Small intestine (tissue), 7 donors: ENCODE measurements around the gene ARHGAP24. TPM values are rescaled to one million over a fixed set of nuclear protein-coding genes. Genes with fewer than 3 reads are reported as not detected.

Experiments
- DNase-seq, 2 donors: peaks; one replicate each; pipeline versions ENCODE4 v3.0.0 to v3.0.0-alpha.2; 2013
- FAIRE-seq: peaks from 2 replicates; lab custom pipeline; 2012; peaks lifted over from hg19 to GRCh38; lab: Jason Lieb, UNC
- H3K27ac ChIP-seq, 3 donors: one replicate each; pipeline ENCODE4 v1.5.1; 2013; ENCODE audit warnings: low read length in 2 of 3, mild to moderate bottlenecking in 2 of 3, control low read depth in 1 of 3, inconsistent platforms in 1 of 3, low read depth in 1 of 3, moderate library complexity in 1 of 3
- H3K27me3 ChIP-seq, 3 donors: one replicate each; pipeline ENCODE4 v1.6.1; 2013; ENCODE audit warnings: low read length in 3 of 3, inconsistent platforms in 1 of 3; ENCODE audit not compliant: control insufficient read depth in 3 of 3, insufficient read depth in 3 of 3
- H3K36me3 ChIP-seq, 3 donors: one replicate each; pipeline ENCODE4 v1.6.1; 2013; ENCODE audit warnings: low read length in 3 of 3, inconsistent platforms in 1 of 3, low read depth in 1 of 3, mild to moderate bottlenecking in 1 of 3, moderate library complexity in 1 of 3; ENCODE audit not compliant: control insufficient read depth in 3 of 3, insufficient read depth in 2 of 3
- H3K4me1 ChIP-seq, 3 donors: one replicate each; pipeline ENCODE4 v1.6.1; 2013; ENCODE audit warnings: low read length in 2 of 3, inconsistent platforms in 1 of 3, low read depth in 1 of 3, mild to moderate bottlenecking in 1 of 3, moderate library complexity in 1 of 3; ENCODE audit not compliant: control insufficient read depth in 3 of 3, insufficient read depth in 2 of 3
- H3K4me3 ChIP-seq, 3 donors: one replicate each; pipeline ENCODE4 v1.5.1; 2013; ENCODE audit warnings: low read length in 3 of 3, control low read depth in 1 of 3, inconsistent platforms in 1 of 3, low read depth in 1 of 3, mild to moderate bottlenecking in 1 of 3, moderate library complexity in 1 of 3
- H3K9me3 ChIP-seq, 2 donors: one replicate each; pipeline ENCODE4 v1.6.1; 2013; ENCODE audit warnings: low read depth in 1 of 2, low read length in 1 of 2; ENCODE audit not compliant: control insufficient read depth in 2 of 2, insufficient read depth in 1 of 2
- WGBS, 3 donors: extraction: QIAGEN DNeasy Blood & Tissue Kit; methylation state at CpG; one replicate each; pipeline ENCODE4 v1.1.7; 2013; 5-methylcytosine and 5-hydroxymethylcytosine counted together
- polyA plus RNA-seq, 4 donors: library from polyadenylated mRNA; stranded (reverse) in 3 of 4; unstranded in 1 of 4; fragments of 200-250 nt in 3 of 4; fragments of 120-200 nt in 1 of 4; gene quantifications; one replicate each; pipeline versions ENCODE4 v1.2.1 to v1.2.3, GENCODE V29; 2013
- donor health status: healthy with polysubstance abuse.
- donor health status: control.
- donor health status: control.
- donor health status: Bipolar disorder and iron deficiency.
- donor health status: healthy.

The ARHGAP24 gene
- polyA plus RNA-seq, 4 donors = 1.1 to 4.0 (median 3.8) TPM

DNA sequence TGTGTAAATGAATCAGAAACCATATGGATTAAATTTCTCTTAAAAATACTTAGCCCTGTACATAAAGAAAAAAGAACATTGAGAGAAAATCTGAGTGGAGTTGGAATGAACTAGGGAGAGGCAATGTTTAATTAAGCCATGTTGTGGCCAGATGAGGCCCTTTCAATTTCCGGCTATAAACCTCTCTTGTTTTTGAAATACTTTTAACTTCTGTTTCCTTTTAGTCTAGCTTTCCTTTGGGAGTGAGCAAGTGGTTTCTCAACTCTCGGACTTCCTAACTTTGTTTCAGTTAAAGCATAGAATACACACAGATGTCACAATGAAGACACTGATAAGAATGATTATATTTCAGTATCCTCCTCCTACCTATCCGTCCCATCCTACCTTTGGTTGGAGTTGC lies 197.2 kb downstream of the ARHGAP24 start:
- DNase-seq = no peak
- H3K4me3 ChIP-seq = no peak overlapping the region
- 75 to 84% (median 83%) methylated on average over 3 of the region's 3 CpGs for WGBS, 3 donors
- H3K27me3 ChIP-seq = no peaks in the 10 kb centered on the region
- peaks cover 0 to 4% (median 0%) of the 10 kb centered on the region in 3 donors for H3K4me1 ChIP-seq
- H3K27ac ChIP-seq = no peak overlapping the region
- FAIRE-seq = no peak
- peaks cover 0 to 4% of the 10 kb centered on the region in 2 donors for H3K9me3 ChIP-seq
- no peaks in the 10 kb centered on the region for H3K36me3 ChIP-seq

DNA sequence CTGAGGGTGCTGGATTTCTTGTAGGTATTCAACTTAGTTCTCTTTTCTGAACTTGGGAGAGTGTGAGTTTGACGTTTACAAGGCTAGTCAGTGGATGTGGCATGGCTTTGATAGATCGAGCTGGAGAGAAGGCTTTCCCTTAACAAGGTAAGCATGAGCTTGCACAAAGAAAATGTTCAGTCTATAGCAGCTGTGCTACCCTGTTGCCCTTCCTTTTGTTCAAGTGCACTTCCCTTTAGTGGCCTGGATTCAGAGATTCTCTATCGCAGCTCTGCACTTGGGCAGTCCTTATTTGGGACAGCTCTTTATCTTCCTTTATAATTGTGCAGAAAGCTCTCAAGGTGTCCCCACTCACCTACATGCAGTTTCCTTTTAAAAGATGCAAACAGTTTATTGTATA lies 198.0 kb downstream of the ARHGAP24 start:
- no peaks in the 10 kb centered on the region for H3K27me3 ChIP-seq
- no peak for DNase-seq
- H3K4me3 ChIP-seq = no peak overlapping the region
- no peaks in the 10 kb centered on the region for H3K9me3 ChIP-seq
- no peak overlapping the region for H3K27ac ChIP-seq
- no peaks in the 10 kb centered on the region for H3K36me3 ChIP-seq
- FAIRE-seq = no peak
- 67 to 83% (median 73%) methylated on average over 3 of the region's 3 CpGs for WGBS, 3 donors
- H3K4me1 ChIP-seq = peaks cover 0 to 4% (median 0%) of the 10 kb centered on the region in 3 donors

DNA sequence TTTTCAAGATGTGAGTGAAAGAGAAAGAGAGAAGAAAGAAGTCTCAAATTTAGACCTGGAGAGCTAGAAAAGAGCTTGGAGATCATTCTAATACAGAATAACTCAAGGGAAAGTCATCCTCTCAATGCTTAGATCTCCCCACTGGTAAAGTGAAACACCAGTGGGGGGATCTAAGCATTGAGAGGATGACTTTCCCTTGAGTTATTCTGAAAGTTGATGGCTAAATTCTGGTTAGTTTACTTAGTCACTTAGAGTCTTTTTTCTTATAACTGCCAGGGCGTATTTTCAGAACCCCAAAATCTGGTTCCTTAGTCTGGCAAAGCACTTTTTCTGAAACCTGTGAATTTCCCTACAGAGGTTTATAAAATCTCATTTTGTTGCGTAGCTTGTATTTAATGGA lies 198.6 kb downstream of the ARHGAP24 start:
- Histone ChIP-seq H3K4me1 (peaks cover 0 to 4% (median 0%) of the 10 kb centered on the region in 3 donors), H3K27me3 (no peaks in the 10 kb centered on the region), H3K36me3 (no peaks in the 10 kb centered on the region), H3K27ac (no peak overlapping the region), H3K9me3 (no peaks in the 10 kb centered on the region), H3K4me3 (no peak overlapping the region)
- no peak for DNase-seq
- 77 to 91% (median 90%) methylated on average over 2 of the region's 2 CpGs for WGBS, 3 donors
- FAIRE-seq = no peak

DNA sequence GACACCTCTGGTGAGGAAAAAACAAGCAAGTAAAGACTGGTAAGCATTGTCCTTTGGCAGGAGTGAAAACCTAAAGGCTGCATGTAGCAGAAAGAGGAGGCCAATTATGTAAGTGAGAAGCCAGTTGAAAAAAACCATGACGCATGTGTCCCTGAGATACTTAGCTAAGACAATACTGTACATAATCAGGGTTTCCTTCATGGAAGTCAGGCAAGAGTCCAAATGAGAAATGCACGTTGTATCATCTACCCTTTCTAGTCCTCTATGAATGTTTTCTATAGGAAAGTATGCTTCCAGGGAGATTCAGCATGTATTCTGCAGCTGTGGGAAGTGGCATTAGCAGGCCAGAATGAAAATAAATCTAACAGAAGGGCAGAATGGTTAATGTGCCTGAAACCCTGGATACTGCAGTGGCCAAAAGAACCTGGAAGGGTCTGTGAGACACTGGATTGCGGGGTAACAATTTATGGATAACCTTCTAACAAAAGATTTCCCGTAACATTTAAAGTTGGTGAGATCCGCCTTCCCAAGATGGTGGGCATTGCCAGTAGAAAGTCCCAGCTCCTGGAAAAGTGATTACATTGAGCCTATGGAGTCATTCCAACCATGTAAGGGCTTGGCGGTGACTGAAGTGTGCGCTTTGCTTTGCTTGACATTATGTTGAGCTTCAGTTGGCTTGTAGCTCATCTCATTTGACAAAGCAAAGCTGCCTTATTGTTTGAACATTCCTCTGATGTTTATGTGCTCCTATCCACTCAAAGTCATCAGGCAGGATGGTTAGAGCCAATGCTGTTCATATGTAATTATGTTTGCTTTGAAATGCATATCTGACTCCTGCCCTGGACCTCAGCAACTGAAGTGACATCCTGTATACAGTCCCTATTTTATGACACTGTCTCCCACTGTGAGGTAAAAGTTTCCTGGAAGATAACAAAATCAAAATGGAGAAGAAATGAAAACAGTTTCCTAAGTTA lies 200.4 kb downstream of the ARHGAP24 start:
- no peak for FAIRE-seq
- peaks cover 0 to 4% (median 0%) of the 10 kb centered on the region in 3 donors for H3K4me1 ChIP-seq
- no peak for DNase-seq
- H3K27me3 ChIP-seq = no peaks in the 10 kb centered on the region
- H3K36me3 ChIP-seq = no peaks in the 10 kb centered on the region
- H3K27ac ChIP-seq = no peak overlapping the region
- no peaks in the 10 kb centered on the region for H3K9me3 ChIP-seq
- H3K4me3 ChIP-seq = no peak overlapping the region
- WGBS, 3 donors = 80 to 91% (median 91%) methylated on average over 7 of the region's 7 CpGs

DNA sequence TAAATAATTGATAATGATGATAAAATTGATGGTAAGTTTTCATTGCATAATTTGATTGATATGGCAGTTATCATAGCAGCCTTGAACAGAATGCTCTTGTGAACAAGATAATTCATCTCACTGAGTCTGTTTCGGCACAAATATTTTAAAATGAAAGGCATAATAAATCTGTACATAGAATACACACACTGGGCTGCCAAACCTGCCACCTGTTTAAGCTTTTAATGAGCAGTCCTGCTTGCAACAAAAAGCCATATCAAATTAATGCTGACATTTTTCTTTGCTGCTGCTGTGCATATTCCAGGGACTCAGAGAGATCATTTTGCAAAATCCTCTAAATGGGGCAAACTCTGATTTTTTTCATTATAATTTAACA lies 201.1 kb downstream of the ARHGAP24 start:
- Histone ChIP-seq H3K27ac (no peak overlapping the region), H3K9me3 (no peaks in the 10 kb centered on the region), H3K4me1 (peaks cover 0 to 4% (median 0%) of the 10 kb centered on the region in 3 donors), H3K27me3 (no peaks in the 10 kb centered on the region), H3K4me3 (no peak overlapping the region), H3K36me3 (no peaks in the 10 kb centered on the region)
- 85 to 94% (median 89%) methylated on average over 1 of the region's 1 CpG for WGBS, 3 donors
- no peak for DNase-seq
- FAIRE-seq = no peak

DNA sequence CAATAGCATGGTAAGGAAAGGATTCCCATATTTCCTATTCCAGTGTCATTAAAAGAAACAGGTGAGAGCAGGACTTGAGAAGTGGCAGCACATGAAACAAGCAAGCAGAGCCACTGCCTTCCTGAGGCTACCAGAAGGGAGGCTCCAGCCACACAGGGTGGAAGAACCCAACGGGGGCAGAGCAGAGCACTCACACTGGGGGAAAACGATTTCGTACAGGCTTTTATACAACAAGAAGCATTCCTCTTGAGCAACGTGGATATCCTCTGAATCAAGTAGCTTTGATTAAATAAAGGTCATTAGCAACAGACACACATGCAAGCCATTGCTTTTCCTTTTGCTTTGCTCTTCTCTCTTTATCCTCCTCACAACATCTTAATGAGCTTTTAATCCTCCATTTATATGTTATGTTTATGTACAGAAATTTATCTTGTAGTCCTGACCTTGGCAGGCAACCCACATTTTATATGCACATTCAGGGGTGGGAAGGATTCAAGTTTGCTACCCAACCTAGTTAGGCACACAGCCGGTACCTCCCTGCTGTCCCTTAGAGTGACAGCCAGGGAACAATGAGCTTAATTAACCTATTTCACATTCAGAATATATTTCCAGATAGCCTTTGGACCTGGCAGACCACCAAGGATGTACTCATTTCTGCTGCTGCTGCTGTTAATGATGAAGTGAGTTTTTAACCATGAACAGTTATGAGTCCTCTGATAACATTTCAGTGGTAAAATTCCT lies 202.1 kb downstream of the ARHGAP24 start:
- no peak overlapping the region for H3K4me3 ChIP-seq
- peak; percentile 23 to 42 for DNase-seq
- no peaks in the 10 kb centered on the region for H3K36me3 ChIP-seq
- H3K27me3 ChIP-seq = no peaks in the 10 kb centered on the region
- no peak overlapping the region for H3K27ac ChIP-seq
- FAIRE-seq = no peak
- 20 to 47% (median 43%) methylated on average over 5 of the region's 5 CpGs for WGBS, 3 donors
- H3K9me3 ChIP-seq = no peaks in the 10 kb centered on the region
- H3K4me1 ChIP-seq = peaks cover 0 to 4% (median 0%) of the 10 kb centered on the region in 3 donors

DNA sequence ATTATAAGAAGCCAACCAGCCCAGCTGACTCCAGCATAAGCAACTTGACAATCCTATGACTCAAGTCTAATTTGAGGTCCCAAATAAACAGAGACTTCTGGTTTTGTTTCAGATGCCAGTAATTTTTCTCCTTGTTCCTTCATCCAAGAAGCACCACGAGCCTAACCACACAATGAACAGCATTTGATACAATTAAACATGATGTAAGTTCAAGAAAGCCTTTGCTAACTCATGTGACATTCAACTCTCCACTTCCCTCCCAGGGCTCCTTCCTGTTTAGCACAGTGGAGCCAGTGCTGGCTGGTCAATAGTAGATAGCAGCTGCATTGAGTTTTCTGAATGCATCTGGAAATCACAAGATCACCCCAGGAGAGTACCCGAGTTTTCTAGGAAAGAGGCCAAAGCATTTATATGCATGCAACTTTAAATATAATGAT lies 206.3 kb downstream of the ARHGAP24 start:
- FAIRE-seq = no peak

DNA sequence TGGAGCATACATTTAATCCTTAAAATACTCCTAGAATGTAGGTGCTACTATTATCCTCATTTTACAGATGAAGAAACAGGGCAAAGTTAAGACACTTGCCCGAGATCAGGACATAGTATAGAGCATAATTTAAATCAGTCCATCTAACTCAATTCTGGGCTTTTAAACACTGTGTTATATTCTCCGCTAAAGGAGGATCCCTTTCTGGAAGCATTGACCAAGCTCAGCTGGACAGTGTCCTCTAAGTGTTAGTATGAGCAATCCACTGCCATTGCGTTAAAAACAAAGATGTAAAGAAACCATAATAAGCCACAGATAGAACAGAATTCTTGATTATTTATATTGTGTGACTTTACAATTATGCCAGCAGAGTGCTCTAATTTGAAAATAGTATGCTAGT lies 207.0 kb downstream of the ARHGAP24 start:
- FAIRE-seq (no peak), DNase-seq (no peak)
- H3K27me3 ChIP-seq = no peaks in the 10 kb centered on the region
- H3K9me3 ChIP-seq = no peaks in the 10 kb centered on the region
- no peaks in the 10 kb centered on the region for H3K4me1 ChIP-seq
- H3K4me3 ChIP-seq = no peak overlapping the region
- H3K36me3 ChIP-seq = no peaks in the 10 kb centered on the region
- H3K27ac ChIP-seq = no peak overlapping the region
- WGBS, 3 donors = 84 to 92% (median 91%) methylated on average over 3 of the region's 3 CpGs

More for the DNA sequence above, 206.3 kb downstream of the ARHGAP24 start:
- no peak overlapping the region for H3K4me3 ChIP-seq
- DNase-seq = peak; percentile 6 to 9
- no peaks in the 10 kb centered on the region for H3K27me3 ChIP-seq
- peaks cover 0 to 3% (median 0%) of the 10 kb centered on the region in 3 donors for H3K4me1 ChIP-seq
- H3K9me3 ChIP-seq = no peaks in the 10 kb centered on the region
- WGBS, 3 donors = 28 to 61% (median 45%) methylated on average over 2 of the region's 2 CpGs
- H3K36me3 ChIP-seq = no peaks in the 10 kb centered on the region
- H3K27ac ChIP-seq = no peak overlapping the region
